ENCODE measurements around the gene ELAC1.
"Not testable (repeated sequence)": the region's sequence is repeated elsewhere in the genome, so short reads cannot be mapped to it uniquely, and the experiment has no call there.

ELAC1 gene

GRCh38 chr18:50934545-50935211 lies 33.2 kb upstream of the ELAC1 start:
- DNase-seq (ENCODE audit: low read depth) = no peak
- no peak overlapping the region for H3K4me3 ChIP-seq (ENCODE audit: low read length)
- TF ChIP-seq CTCF (conservative IDR thresholded peaks at IDR 0.05; ENCODE audit: low read length) = no peak

DNA sequence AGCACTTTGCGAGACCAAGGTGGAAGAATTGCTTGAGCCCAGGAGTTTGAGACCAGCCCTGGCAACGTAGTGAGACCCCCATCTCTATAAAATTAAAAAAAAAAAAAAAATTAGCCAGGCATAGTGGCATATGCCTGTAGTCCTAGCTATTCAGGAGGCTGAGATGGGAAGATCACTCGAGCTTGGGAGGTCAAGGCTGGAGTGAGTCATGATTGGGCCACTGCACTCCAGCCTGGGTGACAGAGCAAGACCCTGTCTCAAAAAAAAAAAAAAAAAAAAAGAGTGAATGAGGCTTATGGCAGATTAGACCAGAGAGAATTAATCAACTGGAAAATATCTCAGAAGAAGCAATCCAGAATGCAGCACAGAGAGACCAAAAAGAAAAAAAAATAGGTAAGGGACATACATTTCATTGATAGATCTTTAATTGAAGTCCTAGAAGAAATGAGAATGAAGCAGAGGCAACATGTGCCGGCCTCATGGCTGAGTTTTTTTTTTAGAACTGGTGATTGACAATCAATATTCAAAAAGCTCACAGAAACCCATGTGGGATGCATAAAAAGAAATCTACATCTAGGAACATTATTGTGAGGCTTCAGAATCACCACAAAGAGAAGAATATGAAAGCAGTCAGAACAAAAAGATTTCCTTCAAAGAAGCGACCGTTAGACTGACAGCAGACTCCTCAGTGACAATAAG lies 32.2 kb upstream of the ELAC1 start:
- no peak overlapping the region for H3K4me3 ChIP-seq (ENCODE audit: low read length)
- no peak for TF ChIP-seq CTCF (conservative IDR thresholded peaks at IDR 0.05; ENCODE audit: low read length)
- no peak for DNase-seq (ENCODE audit: low read depth)

DNA sequence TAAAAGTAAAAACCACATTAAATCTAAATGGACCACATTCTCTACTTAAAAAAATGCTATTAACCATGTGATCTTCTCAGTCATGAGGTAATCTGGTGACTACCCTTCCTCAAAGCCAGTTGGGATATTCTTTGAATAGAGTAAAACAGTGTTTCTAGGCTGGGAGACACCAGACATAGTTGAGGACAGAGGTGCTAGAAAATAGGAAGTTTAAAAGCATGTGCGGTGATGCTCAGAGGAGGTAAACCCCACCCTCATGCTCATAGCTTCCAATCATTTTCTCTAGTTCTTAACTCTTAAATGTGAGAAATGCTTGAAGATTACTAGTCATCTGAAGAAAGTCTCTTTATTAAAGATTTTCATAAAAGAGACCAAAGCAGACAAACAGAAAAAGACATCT lies 30.7 kb upstream of the ELAC1 start:
- TF ChIP-seq CTCF (conservative IDR thresholded peaks at IDR 0.05; ENCODE audit: low read length) = no peak
- no peak overlapping the region for H3K4me3 ChIP-seq (ENCODE audit: low read length)
- no peak for DNase-seq (ENCODE audit: low read depth)

DNA sequence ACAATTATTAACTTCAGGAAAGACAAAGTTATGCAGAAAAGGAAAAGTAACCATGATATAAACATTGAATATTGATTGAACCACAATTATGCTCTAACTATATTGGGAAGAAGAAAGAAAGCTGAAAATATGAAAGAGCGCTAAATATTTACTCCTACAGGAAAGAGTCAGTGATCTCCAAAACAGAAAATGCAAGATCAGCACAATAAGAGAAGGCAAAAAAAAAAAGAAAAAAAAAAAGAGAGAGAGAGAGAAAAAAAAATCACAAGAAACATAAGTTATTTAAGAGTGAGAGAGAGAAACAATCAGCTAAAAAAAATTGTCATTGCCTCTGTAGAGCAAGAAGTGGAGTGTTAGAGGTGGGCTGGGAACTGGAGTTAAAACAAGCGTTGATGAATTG lies 28.9 kb upstream of the ELAC1 start:
- no peak for DNase-seq (ENCODE audit: low read depth)
- H3K4me3 ChIP-seq (ENCODE audit: low read length) = no peak overlapping the region
- no peak for TF ChIP-seq CTCF (conservative IDR thresholded peaks at IDR 0.05; ENCODE audit: low read length)

DNA sequence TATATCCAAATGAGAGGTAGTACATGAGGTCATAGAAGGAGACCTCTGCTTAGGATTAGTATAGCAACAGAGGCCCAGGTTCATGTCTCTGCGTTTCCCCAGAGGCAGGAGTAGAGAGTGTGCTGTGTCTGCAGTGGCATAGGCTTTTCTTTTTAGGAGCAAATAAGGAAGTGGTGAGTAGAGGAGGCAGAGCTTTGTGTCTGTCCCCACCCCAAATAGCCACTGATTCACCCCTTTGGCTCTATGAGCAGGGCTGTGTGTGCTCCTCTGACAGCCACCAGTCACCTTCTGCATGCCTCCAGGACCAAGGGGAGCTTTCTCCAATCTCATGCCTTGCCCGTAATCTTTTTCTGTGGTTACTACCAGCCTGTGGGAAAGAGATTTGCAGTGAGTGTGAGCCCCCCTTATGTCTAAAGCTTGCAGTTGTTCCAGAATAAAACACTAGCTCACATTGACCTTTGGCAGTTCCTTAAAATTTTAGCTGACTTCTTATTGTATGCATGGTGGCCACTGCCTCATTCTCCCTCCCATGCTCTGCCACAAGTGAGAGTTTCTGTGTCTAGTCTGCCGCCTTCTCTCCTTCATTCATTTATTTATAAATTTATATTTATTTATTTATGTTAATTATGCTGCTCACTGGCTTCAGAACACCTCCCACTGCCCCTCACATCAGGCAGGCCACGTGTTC lies 23.5 kb upstream of the ELAC1 start:
- peak; percentile 11 for DNase-seq (ENCODE audit: low read depth)
- no peak overlapping the region for H3K4me3 ChIP-seq (ENCODE audit: low read length)
- TF ChIP-seq CTCF (conservative IDR thresholded peaks at IDR 0.05; ENCODE audit: low read length) = no peak

DNA sequence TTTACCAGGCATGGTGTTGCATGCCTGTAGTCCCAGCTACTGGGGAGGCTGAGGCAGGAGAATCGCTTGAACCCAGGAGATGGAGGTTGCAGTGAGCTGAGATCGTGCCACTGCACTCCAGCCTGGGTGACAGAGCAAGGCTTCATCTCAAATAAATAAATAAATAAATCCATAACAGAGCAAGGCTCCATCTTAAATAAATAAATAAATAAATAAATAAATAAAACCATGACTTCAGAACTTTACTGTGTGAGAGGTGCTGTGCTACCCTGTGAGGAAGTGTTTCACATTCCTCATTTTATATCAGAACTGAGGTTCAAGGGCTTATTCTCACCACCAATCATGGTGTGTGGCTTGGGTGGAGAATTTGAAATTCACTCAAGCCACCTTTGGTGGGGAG lies 21.9 kb upstream of the ELAC1 start:
- H3K4me3 ChIP-seq (ENCODE audit: low read length); DNase-seq (ENCODE audit: low read depth): not testable (repeated sequence)

DNA sequence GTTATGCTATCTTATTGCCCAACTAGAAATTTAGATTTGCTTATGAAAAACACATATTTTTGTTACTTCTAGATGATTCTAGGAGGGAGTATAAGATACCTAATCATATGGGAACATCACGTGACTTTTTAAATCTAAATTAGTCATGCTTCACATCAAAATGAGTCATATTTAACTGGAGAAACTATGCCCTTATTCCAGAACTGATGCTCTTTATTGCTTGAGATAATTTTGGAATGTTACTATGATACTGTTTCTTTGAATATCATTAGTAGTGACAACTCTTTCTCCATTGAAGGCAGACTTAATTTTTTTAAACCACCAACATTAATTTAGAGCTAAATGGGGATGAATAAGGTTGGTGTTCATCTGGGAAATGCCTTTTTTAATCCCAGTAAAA lies 19.9 kb upstream of the ELAC1 start:
- no peak for DNase-seq (ENCODE audit: low read depth)
- no peak for TF ChIP-seq CTCF (conservative IDR thresholded peaks at IDR 0.05; ENCODE audit: low read length)
- no peak overlapping the region for H3K4me3 ChIP-seq (ENCODE audit: low read length)
